ENCODE measurements around the gene KCND1.
"Not testable (repeated sequence)": the region's sequence is repeated elsewhere in the genome, so short reads cannot be mapped to it uniquely, and the experiment has no call there.

KCND1 gene

GRCh38 chrX:48971249-48972219 is at the start of gene KCND1:
TSS of gene KCND1 (minus strand) at chrX:48971844. CDS start at chrX:48970271, 1,573 bp downstream.
- DNase-seq (ENCODE audit: insufficient read length, low spot score) (no peak), FAIRE-seq (no peak)

GRCh38 chrX:49019599-49020249 is 48.1 kb upstream of the KCND1 start:
- FAIRE-seq (no peak), DNase-seq (ENCODE audit: insufficient read length, low spot score) (no peak)

- FAIRE-seq, result no peak
- DNase-seq (ENCODE audit: insufficient read length, low spot score), result no peak
Measured at GRCh38 chrX:49019050-49019449, 47.4 kb upstream of the KCND1 start.

- no peak for FAIRE-seq
- DNase-seq (ENCODE audit: insufficient read length, low spot score), result no peak
Measured at GRCh38 chrX:49003696-49004095, 32.1 kb upstream of the KCND1 start.

GRCh38 chrX:49002091-49002935 is 30.7 kb upstream of the KCND1 start, which contains the start of gene GRIPAP1:
TSS of gene GRIPAP1 (minus strand) at chrX:49002264. CDS start at chrX:49002229, 35 bp downstream.
- peak; percentile 94 for FAIRE-seq

GRCh38 chrX:49001521-49002090 is 30.0 kb upstream of the KCND1 start:
- DNase-seq (ENCODE audit: insufficient read length, low spot score), result peak; percentile 17
- FAIRE-seq, result no peak

More at GRCh38 chrX:49002091-49002935, 30.7 kb upstream of the KCND1 start, which contains the start of gene GRIPAP1:
- peak; percentile 58 for DNase-seq (ENCODE audit: insufficient read length, low spot score)

GRCh38 chrX:49000636-49001035 is 29.0 kb upstream of the KCND1 start:
- DNase-seq (ENCODE audit: insufficient read length, low spot score) (no peak), FAIRE-seq (no peak)

- DNase-seq (ENCODE audit: insufficient read length, low spot score) (no peak), FAIRE-seq (no peak)
Measured at GRCh38 chrX:48999030-48999429, 27.4 kb upstream of the KCND1 start.

GRCh38 chrX:48998391-48998790 is 26.7 kb upstream of the KCND1 start:
- FAIRE-seq (no peak), DNase-seq (ENCODE audit: insufficient read length, low spot score) (no peak)

- FAIRE-seq (no peak), DNase-seq (ENCODE audit: insufficient read length, low spot score) (no peak)
Measured at GRCh38 chrX:48997865-48998264, 26.2 kb upstream of the KCND1 start.

GRCh38 chrX:48997455-48997854 is 25.8 kb upstream of the KCND1 start:
- DNase-seq (ENCODE audit: insufficient read length, low spot score), result no peak
- FAIRE-seq, result no peak

GRCh38 chrX:48996969-48997368 is 25.3 kb upstream of the KCND1 start:
- no peak for FAIRE-seq
- DNase-seq (ENCODE audit: insufficient read length, low spot score), result no peak

GRCh38 chrX:48992341-48992740 is 20.7 kb upstream of the KCND1 start:
- DNase-seq (ENCODE audit: insufficient read length, low spot score) (no peak), FAIRE-seq (no peak)

- DNase-seq (ENCODE audit: insufficient read length, low spot score), result no peak
- FAIRE-seq, result no peak
Measured at GRCh38 chrX:48989483-48989882, 17.8 kb upstream of the KCND1 start.

GRCh38 chrX:48983896-48984295 is 12.3 kb upstream of the KCND1 start:
- no peak for DNase-seq (ENCODE audit: insufficient read length, low spot score)
- FAIRE-seq, result peak; percentile 59

- no peak for FAIRE-seq
- no peak for DNase-seq (ENCODE audit: insufficient read length, low spot score)
Measured at GRCh38 chrX:48983081-48983480, 11.4 kb upstream of the KCND1 start.

- FAIRE-seq (no peak), DNase-seq (ENCODE audit: insufficient read length, low spot score) (no peak)
Measured at GRCh38 chrX:48981178-48981577, 9.5 kb upstream of the KCND1 start.

GRCh38 chrX:48980341-48980740 is 8.7 kb upstream of the KCND1 start:
- FAIRE-seq; DNase-seq (ENCODE audit: insufficient read length, low spot score): not testable (repeated sequence)

GRCh38 chrX:48978226-48978625 is 6.6 kb upstream of the KCND1 start:
- FAIRE-seq (no peak), DNase-seq (ENCODE audit: insufficient read length, low spot score) (no peak)

GRCh38 chrX:48976086-48976485 is 4.4 kb upstream of the KCND1 start:
- no peak for FAIRE-seq
- no peak for DNase-seq (ENCODE audit: insufficient read length, low spot score)

Measured in GM19239 (cell line).